Measurements from ENCODE around the gene PSMD4. TPM values are rescaled to one million over a fixed set of nuclear protein-coding genes. Genes with fewer than 3 reads are reported as not detected.

PSMD4 gene
- total RNA-seq, 2 experiments from 2014 or later, result 239 to 258 TPM

Other genes with a start within 250 kb of the PSMD4 start
- 1 to 10 TPM; 4.8 to 5.7 TPM for gene MINDY1, start 247.8 kb upstream of the PSMD4 start, total RNA-seq
- 10 to 100 TPM; 14.5 to 14.9 TPM for gene PRUNE1, start 246.3 kb upstream of the PSMD4 start, total RNA-seq
- 1 to 10 TPM in 1 of 2 experiments, under 1 TPM in 1; 0.90 to 1.5 TPM for gene BNIPL, start 218.1 kb upstream of the PSMD4 start, total RNA-seq
- 1 to 10 TPM; 1.7 to 1.8 TPM for gene C1orf56, start 207.0 kb upstream of the PSMD4 start, total RNA-seq
- gene CDC42SE1, start 195.1 kb upstream of the PSMD4 start, total RNA-seq, result 100 to 1,000 TPM; 177 to 178 TPM
- 1 to 10 TPM; 4.0 to 4.4 TPM for gene MLLT11, start 194.3 kb upstream of the PSMD4 start, total RNA-seq
- 10 to 100 TPM; 15.7 to 17.4 TPM for gene GABPB2, start 184.0 kb upstream of the PSMD4 start, total RNA-seq
- gene SEMA6C, start 108.1 kb upstream of the PSMD4 start, total RNA-seq, result 1 to 10 TPM; 1.9 to 2.5 TPM
- 10 to 100 TPM; 25.7 to 26.6 TPM for gene TNFAIP8L2, start 98.1 kb upstream of the PSMD4 start, total RNA-seq
- gene LYSMD1, start 88.8 kb upstream of the PSMD4 start, total RNA-seq, result 1 to 10 TPM; 4.3 to 4.7 TPM
- 10 to 100 TPM; 83.4 to 87.2 TPM for gene SCNM1, start 88.6 kb upstream of the PSMD4 start, total RNA-seq
- gene TMOD4, start 78.8 kb upstream of the PSMD4 start, total RNA-seq, result 1 to 10 TPM in 1 of 2 experiments, under 1 TPM in 1; 0.78 to 2.1 TPM
- gene VPS72, start 64.5 kb upstream of the PSMD4 start, total RNA-seq, result 10 to 100 TPM; 73.5 to 80.3 TPM
- gene PIP5K1A, start 56.2 kb upstream of the PSMD4 start, total RNA-seq, result 10 to 100 TPM; 74.7 to 78.6 TPM
- 10 to 100 TPM; 21.6 to 22.2 TPM for gene ZNF687, start 27.6 kb downstream of the PSMD4 start, total RNA-seq
- 10 to 100 TPM; 51.6 to 57.4 TPM for gene PI4KB, start 72.7 kb downstream of the PSMD4 start, total RNA-seq
- 10 to 100 TPM; 65.5 to 73.3 TPM for gene RFX5, start 92.5 kb downstream of the PSMD4 start, total RNA-seq
- gene SELENBP1, start 118.0 kb downstream of the PSMD4 start, total RNA-seq, result not detected
- gene PSMB4, start 144.8 kb downstream of the PSMD4 start, total RNA-seq, result 100 to 1,000 TPM; 448 to 472 TPM
- 10 to 100 TPM; 63.0 to 63.9 TPM for gene POGZ, start 204.8 kb downstream of the PSMD4 start, total RNA-seq

All from activated CD8-positive, alpha-beta memory T cell treated with anti-CD3 and anti-CD28 coated beads for 36 hours (primary cell).